GM21515 (cell line): ENCODE results near the gene ICAM5.
"Not testable (repeated sequence)": the region's sequence is repeated elsewhere in the genome, so short reads cannot be mapped to it uniquely, and the experiment has no call there.

Source experiments
- ATAC-seq: cut with Tn5 transposase; IDR thresholded peaks from one replicate; pipeline ENCODE4 v1.9.1; 2021; ENCODE audit not compliant: unreplicated experiment

The ICAM5 gene, protein sequence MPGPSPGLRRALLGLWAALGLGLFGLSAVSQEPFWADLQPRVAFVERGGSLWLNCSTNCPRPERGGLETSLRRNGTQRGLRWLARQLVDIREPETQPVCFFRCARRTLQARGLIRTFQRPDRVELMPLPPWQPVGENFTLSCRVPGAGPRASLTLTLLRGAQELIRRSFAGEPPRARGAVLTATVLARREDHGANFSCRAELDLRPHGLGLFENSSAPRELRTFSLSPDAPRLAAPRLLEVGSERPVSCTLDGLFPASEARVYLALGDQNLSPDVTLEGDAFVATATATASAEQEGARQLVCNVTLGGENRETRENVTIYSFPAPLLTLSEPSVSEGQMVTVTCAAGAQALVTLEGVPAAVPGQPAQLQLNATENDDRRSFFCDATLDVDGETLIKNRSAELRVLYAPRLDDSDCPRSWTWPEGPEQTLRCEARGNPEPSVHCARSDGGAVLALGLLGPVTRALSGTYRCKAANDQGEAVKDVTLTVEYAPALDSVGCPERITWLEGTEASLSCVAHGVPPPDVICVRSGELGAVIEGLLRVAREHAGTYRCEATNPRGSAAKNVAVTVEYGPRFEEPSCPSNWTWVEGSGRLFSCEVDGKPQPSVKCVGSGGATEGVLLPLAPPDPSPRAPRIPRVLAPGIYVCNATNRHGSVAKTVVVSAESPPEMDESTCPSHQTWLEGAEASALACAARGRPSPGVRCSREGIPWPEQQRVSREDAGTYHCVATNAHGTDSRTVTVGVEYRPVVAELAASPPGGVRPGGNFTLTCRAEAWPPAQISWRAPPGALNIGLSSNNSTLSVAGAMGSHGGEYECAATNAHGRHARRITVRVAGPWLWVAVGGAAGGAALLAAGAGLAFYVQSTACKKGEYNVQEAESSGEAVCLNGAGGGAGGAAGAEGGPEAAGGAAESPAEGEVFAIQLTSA

DNA sequence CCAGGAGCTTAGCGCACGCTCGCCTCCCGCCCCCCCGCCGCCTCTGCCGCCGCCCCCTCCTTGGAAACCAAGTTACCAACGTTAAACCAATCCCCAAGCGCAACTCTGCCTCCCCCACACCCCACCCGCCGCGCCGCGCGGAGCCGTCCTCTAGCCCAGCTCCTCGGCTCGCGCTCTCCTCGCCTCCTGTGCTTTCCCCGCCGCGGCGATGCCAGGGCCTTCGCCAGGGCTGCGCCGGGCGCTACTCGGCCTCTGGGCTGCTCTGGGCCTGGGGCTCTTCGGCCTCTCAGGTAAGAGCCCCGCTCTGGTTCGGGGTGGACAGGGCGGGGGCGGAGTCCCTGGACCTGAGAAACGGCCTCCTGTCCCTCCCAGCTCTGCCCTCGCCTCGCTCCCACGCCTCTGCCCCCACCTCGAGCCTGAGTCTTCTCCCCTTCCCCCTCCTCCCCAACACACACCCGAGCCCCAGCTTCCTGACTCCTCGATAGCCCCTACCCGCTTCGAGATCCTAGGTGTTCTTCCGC lies at the start of gene ICAM5:
ICAM5 (plus strand) TSS at position 117 of the 521 bp plus-strand sequence; CDS start at position 209, 92 bp downstream.
- no peak for ATAC-seq

GRCh38 chr19:10241826-10242449 lies 47.8 kb upstream of the ICAM5 start:
- ATAC-seq = not testable (repeated sequence)

DNA sequence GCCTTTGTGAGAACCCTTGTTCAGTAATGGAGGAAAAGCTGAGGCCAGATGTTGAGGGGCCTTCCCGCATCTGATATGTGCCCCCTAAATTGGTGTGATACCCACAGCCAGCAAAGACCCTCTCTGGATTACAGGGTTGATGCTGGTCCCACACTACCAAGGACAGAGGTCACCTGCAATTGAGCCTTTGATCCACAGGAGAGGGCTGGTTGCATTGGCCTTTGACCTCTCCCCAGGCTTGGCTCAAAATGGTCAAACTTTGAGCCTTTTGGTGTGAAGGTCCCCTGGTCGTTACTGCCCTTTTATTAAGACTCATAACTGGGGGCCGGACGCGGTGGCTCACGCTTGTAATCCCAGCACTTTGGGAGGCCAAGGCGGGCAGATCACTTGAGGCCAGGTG lies 46.1 kb upstream of the ICAM5 start:
- ATAC-seq = no peak

DNA sequence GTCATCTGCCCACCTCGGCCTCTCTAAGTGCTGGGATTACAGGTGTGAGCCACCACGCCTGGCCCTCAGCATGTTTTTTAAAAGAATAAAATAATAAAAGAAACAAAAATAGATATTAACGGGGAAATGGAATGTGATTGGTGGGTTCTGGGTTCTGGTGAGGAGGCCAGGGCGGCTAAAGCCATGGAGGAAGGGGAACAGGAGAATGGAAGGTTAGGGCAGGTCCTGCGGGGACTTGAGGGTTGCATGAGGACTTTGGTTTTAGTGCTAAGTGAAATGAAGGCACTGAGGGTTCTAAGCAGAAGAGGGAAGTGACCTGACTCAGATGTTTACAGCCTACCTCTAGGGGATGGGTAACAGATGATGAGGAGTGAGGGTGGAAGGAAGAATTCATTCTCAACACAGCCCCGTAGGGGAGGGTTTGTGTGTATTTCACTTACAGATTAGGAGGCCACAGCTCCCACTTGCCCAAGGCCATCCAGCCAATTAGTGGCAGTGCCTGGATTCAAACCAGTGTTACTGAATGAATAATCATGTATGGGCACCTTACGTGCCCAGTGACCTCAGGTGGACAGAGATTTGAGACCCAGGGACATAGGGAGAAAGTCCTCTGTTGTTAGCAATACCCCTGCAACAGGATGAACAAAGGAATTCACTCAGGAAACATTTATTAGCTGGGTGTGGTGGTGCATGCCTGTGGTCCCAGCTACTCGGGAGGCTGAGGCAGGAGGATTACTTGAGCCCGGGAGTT lies 44.4 kb upstream of the ICAM5 start:
- ATAC-seq = no peak

DNA sequence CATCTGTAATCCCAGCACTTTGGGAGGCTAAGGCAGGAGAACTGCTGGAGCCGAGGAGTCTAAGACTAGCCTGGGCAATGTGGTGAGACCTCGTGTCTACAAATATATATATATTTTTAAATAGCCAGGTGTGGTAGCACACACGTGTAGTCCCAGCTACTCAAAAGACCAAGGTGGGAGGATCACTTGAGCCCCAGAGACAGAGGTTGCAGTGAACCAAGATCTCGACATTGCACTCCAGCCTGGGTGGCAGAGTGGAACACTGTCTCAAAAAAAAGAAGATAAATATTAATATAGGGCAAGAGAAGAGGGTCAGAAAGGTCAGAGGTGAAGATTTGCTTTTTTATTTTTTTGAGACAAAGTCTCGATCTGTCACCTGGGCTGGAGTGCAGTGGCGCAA lies 43.2 kb upstream of the ICAM5 start:
- no peak for ATAC-seq

DNA sequence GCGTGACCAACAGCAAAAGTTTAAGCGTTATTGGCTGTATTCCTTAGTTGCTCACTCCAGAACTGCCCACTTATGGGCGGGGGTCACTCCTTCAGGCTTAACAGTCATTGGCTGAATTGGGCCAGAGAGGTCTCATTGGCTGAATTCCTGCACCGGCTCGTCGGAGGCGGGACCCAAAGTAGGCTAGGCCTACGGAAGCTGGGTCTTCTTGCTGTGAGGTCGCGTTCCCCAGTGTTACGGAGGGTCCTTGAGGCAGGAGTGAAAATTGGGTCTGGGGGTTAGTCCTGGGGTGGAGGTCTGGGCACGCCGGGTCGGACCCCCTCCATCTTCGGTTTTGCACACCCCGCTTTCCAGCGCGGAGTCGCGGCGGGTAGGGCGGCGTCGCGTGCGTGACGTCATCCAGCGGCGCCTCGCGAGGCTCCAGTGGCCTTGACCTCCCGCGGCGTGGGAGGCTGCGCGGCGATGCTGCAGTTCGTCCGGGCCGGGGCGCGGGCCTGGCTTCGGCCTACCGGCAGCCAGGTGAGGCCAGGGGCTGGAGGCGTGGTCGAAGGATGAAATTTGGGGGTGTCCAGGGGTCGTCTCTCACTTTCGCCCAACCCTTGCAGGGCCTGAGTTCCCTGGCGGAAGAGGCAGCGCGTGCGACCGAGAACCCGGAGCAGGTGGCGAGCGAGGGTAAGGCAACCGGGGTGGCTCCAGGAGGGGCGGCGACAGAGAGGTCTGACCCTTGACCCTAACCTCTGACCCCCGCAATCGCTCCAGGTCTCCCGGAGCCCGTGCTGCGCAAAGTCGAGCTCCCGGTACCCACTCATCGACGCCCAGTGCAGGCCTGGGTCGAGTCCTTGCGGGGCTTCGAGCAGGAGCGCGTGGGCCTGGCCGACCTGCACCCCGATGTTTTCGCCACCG lies 37.7 kb upstream of the ICAM5 start, which contains the start of gene MRPL4:
MRPL4 (plus strand) TSS at position 423 of the 903 bp plus-strand sequence; CDS start at position 463, 40 bp downstream.
- peak; percentile 74 for ATAC-seq

DNA sequence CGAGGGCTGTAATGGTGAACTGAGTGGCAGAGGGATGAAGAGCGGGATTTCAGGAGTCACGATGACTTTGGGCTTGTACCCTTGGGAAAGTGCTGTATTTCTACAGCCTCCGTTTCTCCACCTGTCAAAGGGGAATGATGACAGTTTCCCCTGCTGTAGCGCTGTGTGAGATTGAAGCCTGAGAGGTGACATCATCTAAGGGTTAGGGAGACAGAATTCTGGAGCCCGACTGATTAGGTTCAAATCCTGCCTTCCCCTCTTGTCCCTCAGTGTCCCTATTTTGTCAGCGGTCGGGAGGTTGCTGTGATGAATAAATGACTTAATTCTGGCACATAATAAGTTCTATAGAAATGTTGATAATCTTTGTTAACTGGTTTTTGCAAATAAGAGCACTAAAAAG lies 37.0 kb upstream of the ICAM5 start:
- ATAC-seq = no peak

DNA sequence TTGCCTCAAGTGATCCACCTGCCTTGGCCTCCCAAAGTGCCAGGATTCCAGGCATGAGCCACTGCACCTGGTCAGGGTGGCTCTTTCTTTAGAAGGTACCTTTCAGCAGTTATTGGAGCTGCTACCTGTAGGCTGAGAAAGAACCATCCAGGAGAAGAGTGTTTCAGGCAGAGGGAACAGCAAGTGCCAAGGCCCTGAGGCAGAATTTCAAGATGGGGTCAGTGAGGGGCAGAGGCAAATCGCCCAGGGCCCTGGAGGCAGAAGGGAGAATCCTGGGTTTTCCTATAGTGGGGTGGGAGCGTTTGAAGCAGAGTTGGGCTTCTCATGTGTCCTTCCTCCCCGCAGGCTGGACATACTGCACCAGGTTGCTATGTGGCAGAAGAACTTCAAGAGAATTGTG lies 35.5 kb upstream of the ICAM5 start:
- ATAC-seq = no peak

DNA sequence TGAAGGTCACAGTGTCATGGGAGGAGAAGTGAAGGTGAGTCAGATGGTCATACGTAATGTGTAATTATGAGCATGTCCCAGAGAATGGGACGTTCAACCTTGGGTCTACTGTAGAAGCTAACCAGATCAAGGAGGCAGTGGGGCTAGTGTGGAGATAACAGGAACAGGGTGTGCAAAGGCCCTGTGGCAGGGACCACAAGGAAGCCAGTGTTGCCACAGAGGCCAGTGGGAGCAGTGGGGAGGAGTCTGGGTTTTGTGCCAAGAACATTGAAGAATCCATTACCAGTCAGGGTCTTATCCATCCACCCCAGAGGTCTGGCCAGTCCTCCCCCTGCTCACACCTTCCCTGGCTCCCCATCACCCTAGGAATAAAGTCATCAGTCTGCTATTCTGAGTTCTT lies 34.4 kb upstream of the ICAM5 start:
- ATAC-seq = no peak

GRCh38 chr19:10256551-10256950 lies 33.2 kb upstream of the ICAM5 start:
- no peak for ATAC-seq

DNA sequence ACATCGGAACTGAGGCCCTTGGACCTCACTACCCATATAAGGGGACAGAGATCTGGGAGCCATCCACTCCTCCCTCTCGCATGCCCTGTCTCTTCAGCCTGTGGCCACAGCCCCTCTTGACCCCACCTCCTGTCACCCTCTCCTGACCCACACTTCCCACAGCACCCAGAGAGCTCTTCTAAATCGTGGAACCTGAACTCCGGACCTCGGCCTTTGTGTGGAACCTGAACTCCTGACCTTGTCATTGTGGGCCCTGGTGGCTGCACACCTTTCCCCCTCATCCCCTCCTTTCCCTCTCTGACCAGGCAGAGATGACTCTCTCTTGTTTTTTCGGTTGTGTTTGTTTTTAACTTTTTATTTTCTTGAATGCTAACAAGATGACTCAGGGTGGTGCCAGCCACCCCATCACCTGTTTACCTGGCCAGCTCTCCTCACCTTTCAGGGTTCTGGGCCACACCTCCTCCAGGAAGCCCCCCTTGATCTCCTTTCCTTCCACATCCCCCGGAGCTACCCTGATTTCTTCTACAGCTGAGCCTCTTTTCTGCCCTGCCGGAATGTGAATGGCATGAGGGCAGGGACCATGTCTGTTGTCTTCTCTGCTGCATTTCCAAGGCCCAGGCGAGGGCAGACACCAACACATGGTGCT lies 32.7 kb upstream of the ICAM5 start:
- no peak for ATAC-seq

DNA sequence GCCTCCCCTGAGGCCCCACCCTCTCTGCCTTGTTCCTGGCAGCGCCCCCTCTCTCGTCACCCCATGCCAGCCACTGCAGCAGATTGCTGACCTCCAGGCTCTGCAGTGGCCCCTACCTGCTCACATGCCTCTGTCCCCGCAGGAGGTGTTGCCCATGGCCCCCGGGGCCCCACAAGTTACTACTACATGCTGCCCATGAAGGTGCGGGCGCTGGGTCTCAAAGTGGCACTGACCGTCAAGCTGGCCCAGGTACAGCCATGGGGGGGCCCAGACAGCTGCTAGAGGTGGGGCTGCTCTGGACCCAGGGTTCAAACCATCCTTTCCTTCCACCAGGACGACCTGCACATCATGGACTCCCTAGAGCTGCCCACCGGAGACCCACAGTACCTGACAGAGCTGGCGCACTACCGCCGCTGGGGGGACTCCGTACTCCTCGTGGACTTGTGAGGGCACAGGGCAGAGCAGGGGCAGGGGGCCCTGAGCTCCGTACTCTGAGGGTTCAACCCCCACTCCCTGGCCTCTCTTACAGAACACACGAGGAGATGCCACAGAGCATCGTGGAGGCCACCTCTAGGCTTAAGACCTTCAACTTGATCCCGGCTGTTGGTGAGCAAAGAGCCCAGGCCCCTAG lies 31.6 kb upstream of the ICAM5 start:
- ATAC-seq = no peak

DNA sequence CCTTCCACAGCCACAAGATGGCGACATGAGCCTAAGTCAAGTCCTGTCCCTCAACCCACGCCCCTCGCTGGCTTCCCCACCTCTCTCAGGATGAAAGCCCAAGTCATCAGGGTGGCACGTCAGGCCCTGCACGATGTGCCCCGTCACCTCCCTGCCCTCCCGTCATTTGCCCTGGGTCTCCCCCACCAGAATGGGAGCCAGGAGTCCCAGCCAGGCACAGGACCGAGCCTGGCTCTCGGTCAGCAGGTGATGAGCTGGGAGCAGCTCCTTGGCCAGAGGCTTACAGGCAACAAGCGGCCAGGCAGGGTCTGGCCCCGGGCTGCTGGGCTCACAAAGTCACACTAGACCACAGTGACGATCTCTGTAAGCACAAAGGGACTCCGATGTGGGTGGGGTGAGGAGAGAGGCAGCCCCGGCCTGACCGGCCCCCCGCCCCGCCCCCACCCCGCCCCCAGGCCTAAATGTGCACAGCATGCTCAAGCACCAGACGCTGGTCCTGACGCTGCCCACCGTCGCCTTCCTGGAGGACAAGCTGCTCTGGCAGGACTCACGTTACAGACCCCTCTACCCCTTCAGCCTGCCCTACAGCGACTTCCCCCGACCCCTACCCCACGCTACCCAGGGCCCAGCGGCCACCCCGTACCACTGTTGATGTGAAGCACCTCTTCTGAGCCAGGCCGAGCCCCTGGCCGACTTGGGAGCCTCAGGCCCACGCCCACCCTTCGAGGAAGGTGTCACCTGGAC lies 30.4 kb upstream of the ICAM5 start:
- ATAC-seq = no peak

DNA sequence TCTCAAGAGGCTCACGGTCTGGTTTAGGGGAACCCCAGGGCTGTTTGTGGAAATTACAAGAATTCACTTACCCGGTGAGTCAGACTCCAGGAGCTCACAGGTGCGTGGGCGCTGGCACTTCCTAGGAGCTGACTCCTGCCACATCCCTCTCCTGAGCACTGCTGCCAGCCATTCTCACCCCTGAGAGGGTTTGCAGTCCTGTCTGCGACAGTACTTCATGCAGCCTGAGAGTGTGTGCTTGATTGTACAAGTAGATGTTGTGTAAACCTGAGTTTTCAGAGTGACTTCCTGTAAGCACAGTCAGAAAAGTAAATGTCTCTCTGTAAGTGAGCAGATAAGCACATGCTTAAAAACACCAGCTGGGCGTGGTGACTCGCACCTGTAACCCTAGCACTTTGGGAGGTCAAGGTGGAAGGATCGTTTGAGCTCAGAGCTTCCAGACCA lies 29.6 kb upstream of the ICAM5 start:
- no peak for ATAC-seq

DNA sequence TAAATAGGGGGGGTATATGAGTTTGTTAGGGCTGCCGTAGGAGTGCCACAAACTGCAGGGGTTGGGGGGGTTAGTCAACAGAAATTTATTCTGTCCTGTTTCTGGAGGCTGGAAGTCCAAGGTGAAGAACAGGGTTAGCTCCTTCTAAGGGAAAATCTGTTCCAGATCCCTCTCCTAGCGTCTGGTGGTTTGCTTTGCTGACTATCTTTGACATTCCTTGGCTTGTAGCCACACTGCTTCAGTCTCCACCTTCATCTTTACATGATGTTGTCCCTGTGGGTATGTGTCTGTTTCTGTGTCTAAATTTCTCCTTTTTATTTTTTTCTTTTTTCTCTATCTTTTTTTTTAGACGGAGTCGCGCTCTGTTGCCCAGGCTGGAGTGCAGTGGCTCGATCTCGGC lies 27.0 kb upstream of the ICAM5 start:
- no peak for ATAC-seq

GRCh38 chr19:10266706-10267105 lies 23.0 kb upstream of the ICAM5 start:
- ATAC-seq = no peak

DNA sequence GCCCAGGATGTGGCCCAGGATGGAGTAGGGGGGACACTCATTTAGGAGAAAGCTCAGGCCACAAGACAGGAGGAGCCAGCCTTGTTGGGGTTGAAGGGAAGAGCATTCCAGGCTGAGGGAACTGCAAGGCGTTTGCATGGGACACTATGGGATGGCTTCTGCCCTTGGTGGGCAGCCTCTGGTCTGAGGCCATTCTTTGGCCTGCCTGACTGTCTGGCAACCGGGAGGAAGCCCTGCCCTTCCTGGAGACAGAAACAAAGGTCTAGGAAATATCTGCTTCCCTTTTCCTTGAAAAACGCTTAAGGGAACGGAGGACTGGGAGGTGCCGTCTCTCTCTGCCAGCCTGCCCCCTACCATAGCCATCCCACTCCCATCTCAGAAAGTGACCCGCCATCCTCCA lies 21.7 kb upstream of the ICAM5 start:
- ATAC-seq = no peak
